Embryonic facial prominence (tissue), 1 donor: ENCODE measurements around the gene CLCN3.
"Not testable (repeated sequence)": the region's sequence is repeated elsewhere in the genome, so short reads cannot be mapped to it uniquely, and the experiment has no call there.

ENCODE experiments used
- DNase-seq: peaks from one replicate; pipeline ENCODE4 v3.0.0-alpha.2; 2016; ENCODE audit errors: extremely low spot score

Gene CLCN3

GRCh38 chr4:169617306-169617705 lies 3.1 kb upstream of the CLCN3 start:
- DNase-seq: no peak

DNA sequence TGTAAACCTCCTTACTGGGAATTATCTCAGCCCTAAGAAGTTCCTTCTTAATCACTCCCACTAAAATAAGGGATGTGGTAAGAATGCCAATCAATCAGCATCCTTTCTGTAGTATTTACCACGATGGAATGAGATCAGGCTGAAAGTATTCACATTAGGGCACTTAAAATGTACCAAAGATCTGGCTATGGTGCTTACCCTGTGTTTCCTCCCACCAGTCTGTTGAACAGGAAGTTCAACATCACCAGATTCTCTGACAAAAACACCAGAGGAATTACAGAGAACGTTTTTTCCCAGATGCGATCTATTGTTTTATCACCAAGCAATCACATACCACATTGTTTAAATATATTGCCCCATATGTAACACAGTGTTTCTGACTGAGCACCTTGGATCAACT lies 2.1 kb upstream of the CLCN3 start:
- DNase-seq: no peak

DNA sequence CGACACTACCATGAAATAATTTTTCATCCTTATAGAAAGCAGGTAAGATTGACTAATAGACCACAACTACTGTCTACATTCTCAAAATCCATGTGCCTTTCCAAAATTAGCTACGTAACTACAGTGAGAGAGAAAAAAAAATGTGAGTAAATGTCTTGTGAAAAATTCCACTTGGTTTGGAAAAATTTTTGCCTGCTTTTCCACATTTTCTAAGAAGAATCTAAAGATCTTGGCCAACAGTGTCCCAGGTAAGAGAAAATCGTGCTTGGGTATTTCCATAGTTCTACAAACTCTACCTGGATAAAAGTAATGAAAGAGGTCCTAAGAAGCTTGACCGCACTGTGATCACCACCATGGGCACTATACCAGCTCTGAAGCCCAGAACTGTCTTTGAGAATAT lies 1.4 kb upstream of the CLCN3 start:
- no peak for DNase-seq

- DNase-seq: no peak
These were observed 840 bp upstream of the CLCN3 start for GRCh38 chr4:169619518-169619957.

DNA sequence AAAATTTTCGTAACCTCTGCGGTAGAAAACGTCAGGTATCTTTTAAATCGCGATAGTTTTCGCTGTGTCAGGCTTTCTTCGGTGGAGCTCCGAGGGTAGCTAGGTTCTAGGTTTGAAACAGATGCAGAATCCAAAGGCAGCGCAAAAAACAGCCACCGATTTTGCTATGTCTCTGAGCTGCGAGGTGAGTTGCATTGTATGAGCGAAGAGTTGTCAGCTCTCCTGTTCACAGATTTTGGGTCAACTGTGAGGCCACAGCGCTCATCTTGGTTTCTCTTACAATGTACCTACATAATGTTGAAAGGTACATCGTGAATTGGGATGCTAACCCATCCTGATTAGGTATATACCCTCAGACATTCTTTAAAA lies 486 bp downstream of the CLCN3 start:
- DNase-seq: no peak

DNA sequence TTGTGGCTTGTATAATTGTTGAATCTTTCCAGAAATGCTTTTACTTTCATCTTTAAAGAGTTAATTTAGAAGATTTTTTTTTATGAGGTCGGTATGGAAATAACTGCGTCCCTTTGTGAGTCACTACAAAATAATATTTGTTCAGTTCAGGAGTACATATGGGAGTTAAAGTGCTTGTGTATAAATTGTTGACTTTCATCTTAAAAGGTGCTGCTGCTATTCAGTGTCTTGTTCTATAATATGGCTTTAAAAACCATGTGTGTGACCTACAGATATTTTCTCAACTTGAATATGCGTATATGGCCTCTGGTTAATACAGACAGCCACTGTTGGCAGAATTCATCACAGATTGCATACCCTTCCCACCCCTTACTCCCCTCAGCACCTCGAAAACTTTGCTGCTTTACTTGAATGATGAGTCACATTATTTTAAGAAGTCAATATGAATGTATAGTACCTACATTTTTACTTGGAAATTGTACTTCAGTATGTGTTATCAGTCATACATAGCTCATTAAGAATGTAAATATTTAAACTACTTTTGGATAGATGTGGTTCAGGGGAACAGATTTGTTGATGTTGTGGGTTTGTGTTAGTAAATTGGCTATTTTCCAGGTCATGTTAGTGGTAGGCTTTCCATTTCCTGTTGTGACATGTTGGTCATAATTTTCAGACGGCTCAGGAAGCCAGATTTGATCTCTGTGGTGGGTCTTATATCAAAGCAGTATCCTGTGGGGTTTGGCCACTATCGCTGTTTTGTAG lies 1.5 kb downstream of the CLCN3 start:
- no peak for DNase-seq

- DNase-seq: no peak
These were observed 2.2 kb downstream of the CLCN3 start for GRCh38 chr4:169622566-169622965.

GRCh38 chr4:169624012-169624411 lies 3.6 kb downstream of the CLCN3 start:
- DNase-seq: not testable (repeated sequence)

DNA sequence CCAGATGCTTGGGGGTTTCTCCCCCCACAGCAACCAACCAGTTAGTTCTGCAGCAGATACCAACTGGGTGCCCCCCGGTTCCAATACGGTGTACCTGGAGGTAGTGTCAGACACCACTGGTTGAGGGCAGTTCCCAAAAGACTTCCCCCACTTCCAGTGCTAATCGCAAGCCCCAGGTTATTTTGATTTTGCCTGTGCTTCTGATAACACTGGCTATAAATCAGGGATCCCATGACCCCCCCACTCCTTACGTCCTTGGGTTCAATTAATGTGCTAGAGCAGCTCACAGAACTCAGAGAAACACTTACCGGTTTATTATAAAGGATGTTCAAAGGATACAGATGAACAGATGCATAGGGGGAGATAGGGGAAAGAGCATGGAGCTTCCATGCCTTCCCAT lies 5.5 kb downstream of the CLCN3 start:
- DNase-seq: no peak

GRCh38 chr4:169626331-169627282 lies 6.2 kb downstream of the CLCN3 start:
- no peak for DNase-seq

DNA sequence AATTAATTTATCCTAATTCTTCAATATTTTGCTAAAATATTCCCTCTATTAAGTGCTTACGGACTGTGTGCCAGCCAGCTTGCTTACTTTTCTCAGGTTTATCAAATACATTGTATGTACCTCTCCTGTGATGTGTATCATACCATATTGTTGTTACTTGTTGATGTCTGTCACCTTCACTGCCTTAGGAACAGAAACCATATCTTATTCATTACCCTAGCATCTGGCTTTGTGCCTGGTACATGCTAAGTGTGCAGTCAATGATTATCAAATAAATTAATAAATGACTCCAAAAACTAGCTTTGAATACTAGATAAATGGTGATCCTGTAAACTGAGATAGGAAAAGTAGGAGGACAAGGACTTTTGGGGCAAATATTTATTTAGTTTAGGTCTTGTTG lies 6.9 kb downstream of the CLCN3 start:
- DNase-seq: no peak

DNA sequence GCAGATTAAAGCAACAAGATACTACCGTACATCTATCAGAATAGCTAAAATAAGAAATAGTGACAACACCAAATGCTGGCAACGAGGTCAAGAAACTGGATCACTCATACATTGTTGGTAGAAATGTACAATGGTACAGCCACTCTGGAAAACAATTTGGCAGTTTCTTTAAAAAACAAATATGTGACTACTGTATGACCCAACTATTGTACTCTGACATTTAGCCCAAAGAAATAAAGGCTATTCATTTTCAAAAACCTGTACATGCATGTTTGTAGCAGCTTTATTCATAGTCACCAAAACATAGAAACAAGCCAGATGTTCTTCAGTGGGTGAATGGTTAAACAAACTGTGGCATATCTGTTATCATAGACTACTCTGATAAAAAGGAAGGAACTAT lies 8.2 kb downstream of the CLCN3 start:
- DNase-seq: no peak

DNA sequence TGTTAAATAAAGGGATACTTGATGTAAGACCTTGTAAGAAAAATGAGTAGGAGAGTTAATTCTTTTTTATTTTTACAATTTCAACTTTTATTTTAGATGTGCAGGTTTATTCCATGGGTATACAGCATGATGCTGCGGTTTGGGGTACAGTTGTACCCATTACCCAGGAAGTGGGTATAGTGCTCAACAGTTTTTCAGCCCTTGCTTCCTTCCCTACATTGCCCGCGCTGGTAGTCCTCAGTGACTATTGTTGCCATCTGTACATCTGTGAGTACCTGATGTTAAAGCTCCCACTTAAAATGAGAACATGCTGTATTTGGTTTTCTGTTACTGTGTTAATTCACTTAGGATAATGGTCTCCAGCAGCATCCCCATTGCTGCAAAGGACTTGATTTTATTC lies 9.7 kb downstream of the CLCN3 start:
- DNase-seq: no peak

DNA sequence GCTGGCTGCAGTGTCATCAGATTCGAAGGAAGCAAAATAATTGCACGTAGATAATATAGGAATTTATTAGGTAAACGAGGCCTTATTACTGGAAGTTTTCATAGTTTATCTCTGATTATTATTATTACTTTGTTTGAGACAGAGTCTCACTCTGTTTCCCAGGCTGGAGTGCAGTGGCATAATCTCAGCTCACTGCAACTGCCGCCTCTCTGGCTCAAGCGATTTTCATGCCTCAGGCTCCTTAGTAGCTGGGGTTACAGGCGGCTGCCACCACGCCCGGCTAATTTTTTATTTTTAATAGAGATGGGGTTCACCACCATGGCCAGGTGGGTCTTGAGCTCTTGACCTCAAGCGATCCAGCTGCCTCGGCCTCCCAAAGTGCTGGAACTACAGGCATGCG lies 12.5 kb downstream of the CLCN3 start:
- no peak for DNase-seq

GRCh38 chr4:169634975-169635374 lies 14.6 kb downstream of the CLCN3 start:
- no peak for DNase-seq

GRCh38 chr4:169640261-169640870 lies 20.0 kb downstream of the CLCN3 start:
- no peak for DNase-seq

DNA sequence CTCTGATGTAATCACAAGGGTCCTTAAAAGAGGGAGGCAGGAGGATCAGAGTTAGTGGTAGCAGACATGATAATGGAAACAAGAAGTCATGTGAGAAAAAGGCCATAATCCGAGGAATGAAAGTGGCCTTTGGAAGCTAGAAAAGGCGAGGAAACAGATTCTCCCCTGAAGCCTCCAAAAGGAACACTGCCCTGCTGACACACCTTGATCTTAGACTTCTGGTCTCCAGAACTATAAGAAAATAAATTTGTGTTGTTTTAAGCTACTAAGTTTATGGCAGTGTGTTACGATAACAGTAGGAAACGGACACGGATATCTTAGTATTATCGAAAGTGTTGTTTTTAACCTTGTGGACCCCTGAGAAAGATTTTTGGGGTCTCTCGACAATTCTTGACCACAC lies 24.4 kb downstream of the CLCN3 start:
- DNase-seq: no peak

GRCh38 chr4:169645627-169646026 lies 25.2 kb downstream of the CLCN3 start:
- DNase-seq: no peak

DNA sequence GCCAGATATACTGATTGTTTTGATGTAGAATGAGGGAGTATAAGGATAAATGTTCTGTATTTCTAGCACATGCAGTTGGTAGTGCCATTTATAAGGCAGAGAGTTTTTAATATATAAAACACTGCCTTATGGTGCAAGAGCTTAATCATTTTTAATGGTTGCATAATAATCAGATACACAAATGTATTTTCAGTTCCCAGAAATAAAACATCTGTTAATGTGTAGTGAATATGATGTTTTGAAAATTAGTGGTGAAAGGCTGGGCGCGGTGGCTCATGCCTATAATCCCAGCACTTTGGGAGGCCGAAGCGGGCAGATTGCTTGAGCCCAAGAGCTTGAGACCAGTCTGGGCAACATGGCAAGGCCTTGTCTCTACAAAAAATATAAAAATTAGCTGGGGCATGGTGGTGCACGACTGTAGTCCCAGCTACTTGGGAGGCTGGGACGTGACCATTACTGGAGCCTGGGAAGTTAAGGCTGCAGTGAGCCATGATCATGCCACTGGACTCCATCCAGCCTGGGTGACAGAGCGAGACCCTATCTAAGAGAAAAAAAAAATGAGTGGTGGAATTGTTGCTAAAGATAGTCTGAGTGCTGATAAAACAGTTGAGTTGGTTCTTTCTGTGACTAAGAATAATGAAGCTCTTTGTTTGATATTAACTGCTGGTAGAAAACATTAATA lies 29.3 kb downstream of the CLCN3 start:
- no peak for DNase-seq

GRCh38 chr4:169650227-169650936 lies 30.0 kb downstream of the CLCN3 start:
- DNase-seq: no peak

DNA sequence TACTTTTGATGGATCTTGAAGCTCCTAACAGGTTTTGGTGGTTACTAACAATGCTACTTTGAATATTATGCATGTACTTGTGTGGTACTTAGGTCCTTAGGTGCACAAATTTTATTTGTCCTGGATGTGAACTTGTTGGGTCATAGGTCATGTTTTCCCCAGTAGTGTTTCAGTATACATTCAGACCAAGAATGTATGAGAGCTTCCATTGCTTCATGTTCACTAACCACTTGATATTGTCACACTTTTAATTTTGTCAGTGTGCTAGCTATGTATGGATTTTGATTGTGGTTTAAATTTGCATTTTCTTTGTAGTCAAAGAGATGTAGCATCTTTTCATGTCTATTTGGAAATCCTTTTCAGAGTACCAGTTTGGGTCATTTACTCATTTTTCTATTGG lies 32.2 kb downstream of the CLCN3 start:
- no peak for DNase-seq
